UCSD-AML1 (cell line): Measurements from ENCODE around the gene NRAS.

Experiments
- DNase-seq: peaks from one replicate; lab custom pipeline; 2025; ENCODE audit not compliant: unreplicated experiment; lab: John Stamatoyannopoulos, UW

NRAS gene

DNA sequence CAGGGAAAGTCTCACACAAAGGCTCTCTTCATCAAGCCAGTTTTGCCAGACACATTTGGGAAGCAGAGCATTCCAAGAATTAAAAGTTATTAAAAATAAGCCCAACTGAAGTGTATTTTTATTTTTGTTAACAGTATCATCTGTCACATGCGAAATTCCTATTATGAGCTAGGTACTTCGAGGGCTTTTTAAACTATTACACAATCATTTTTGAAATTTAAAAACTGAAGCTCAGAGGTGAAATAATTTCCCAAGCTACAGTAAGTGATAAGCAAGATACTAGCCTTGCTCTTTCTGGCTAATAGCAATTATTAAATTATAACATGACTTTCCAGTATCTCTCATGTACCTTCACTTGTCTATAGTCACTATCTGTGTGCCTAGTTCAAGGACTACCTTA, 12.0 kb upstream of the NRAS start:
- no peak for DNase-seq

DNA sequence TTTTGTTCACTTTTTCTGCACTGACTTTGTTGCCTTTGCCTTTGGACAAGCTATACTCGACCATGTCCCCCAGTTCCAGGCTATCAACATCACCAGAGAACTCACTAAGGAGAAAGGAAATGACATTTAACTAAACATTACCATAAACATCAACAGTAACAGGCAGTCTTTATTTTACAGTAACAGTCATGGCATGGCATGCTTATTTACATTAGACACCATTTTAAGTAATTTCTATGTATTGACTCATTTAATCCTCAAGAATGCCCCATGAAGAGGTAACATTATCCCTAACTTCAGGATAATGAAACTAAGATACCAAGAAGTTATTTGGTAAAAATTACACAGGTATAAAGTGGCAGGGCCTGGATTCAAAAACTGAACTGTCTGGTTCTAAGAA, 8.7 kb upstream of the NRAS start:
- DNase-seq: no peak

DNA sequence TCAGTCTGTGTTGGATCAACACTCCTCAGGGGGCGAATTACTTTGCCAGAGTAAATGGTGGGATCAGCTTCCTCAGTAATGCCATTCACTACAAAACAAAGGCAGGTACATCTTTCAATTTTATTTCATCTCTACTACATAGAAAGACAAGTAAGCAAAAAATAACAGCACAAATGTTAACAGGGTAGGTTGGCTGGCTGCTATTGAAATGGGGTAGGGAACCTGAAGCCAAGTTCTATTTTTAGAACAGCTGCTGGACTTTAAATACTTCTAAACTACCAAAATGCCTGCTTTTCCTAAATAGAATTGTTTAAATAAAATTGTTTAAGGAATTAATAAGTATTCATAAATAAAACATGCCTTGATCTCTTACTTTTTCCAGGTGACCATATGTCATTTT, 7.3 kb upstream of the NRAS start:
- no peak for DNase-seq

DNA sequence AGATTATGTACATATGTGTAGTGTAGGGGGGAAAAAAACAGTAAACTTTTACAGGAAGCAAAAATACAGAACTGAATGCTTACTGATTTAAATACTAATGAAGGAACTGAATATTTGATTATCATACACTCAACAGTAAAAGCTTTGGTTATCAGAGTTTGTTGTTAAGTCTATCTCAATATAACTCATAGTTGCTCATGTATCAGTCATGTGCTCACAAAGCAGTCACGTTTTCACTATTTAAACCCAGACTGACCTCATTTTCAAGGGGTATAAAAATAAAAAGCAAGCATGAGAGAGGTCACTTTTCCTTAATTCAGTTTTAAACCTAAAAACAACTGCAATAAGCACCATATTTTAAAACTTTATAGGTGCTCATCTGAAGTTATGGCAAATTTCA, 6.9 kb upstream of the NRAS start:
- DNase-seq: no peak

DNA sequence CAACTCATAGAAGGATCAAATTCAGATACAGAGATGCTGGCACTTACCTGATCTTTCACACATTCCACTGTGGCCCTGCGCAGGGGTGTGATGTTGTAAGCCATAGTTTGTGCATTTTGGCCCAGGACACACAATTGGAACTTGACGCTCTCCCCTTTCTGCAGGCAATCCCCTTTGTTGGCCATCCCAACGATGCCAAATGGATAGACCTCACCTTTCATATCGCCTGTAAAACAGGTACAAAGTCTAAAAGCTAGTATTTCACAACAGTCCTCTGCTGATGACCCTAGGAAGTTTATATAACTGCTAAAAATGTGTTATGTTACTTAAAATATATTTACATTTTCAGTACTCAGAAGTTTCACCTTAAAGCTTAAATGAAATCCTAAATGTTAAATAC, 3.9 kb upstream of the NRAS start:
- no peak for DNase-seq

DNA sequence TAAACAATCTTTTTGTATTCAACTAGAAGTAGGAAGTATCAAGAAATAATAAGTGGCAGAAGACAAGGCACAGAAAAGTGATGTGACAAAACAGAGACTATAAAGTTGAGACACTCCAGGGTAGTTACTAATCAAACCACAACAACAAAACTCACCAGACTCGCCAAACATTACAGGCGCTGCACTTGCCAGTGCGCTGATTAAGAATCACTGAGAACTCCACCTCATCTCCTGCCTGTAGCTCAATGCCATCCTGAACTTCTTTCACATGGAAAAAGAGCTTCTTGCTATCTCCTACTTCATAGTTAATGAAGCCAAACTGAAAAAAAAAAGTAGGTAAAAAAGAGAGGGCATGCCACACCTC, 2.8 kb upstream of the NRAS start:
- DNase-seq: no peak

DNA sequence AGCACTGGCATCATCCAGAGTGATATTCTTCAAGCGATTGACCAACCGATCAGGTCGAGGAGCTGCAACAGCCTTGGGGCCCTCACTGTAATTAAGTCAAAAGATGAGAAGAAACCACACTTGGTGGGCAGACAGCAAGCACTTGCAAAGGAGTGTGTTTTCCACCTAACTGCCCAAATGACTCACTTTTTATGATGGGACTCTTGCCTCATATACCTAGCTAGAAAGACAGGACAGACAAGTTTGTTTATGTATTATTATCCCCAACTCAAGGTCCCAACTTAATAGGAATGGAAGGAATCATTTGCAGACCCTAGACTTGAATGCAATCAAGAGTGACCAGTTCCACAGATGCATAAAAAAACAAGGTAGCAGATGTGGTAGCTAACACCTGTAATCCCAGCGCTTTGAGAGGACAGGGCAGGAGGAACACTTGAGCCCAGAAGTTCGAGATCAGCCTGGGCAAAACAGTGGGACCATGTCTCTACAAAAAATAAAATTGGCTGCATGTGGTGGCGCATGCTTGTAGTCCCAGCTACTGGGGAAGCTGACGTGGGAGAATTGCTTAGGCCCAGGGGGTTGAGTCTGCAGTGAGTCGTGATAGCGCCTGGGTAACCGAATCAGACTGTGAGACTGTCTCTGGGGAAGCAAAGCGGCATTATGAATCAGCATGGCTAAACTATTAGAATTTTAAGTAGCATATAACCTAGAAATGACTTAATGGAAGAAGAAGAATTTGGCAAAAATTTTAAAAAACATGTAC, 2.3 kb upstream of the NRAS start:
- DNase-seq: no peak

DNA sequence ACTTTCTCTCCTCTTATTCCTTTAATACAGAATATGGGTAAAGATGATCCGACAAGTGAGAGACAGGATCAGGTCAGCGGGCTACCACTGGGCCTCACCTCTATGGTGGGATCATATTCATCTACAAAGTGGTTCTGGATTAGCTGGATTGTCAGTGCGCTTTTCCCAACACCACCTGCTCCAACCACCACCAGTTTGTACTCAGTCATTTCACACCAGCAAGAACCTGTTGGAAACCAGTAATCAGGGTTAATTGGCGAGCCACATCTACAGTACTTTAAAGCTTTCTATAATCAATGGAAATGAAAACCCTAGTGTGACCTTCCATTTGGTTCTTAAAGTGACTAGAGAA, 643 bp downstream of the NRAS start:
- DNase-seq: no peak

DNA sequence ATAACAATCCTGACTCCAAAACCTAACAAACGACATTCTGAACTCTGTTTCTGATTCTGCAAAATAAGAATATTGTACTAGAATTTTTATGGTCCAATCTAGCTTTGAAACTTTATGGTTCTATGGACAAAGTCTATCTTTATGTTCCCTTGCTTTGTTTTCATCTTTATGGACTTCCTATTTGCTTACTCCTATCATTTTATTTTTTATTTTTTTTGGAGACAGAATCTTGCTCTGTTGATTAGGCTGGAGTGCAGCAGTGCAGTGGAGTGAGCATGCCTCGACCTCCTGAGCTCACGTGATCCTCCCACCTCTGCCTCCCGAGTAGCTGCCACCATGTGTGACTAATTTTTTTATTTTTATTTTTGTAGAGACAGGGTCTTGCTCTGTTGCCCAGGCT, 3.6 kb downstream of the NRAS start:
- no peak for DNase-seq

DNA sequence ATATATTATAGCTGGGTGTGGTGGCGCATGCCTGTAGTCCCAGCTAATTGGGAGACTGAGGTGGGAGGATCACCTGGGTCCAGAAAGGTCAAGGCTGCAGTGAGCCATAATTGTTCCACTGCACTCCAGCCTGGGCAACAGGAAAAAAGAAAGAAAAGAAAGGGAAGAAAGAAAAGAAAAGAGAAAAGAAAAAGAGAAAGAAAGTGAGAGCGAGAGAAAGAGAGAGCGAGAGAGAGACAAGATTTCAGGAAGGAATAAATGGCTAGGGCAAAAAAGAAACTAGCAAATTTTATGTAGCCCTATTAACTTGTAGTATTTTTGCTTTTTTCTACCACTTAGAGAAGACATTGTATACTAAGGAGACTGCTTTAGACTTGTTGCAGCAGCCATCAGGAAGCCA, 6.2 kb downstream of the NRAS start:
- DNase-seq: no peak

DNA sequence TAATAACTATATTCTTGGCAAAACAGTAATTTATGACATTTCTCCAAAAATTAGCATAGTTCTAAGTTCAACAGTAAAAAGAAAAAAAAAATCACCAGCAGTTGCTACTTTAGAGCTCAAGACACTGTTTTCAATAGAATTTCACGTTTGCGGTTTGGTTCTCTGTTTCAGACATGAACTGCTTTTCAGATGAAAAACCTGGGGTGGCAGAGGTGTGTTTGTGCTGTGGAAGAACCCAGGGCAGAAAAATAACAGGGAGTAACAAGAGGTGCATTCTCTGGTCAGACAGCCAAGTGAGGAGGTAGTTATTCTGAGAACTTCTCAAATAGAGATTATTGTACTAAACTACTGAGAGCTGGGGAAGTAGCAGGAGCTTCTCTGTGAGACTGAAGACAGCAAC, 9.0 kb downstream of the NRAS start:
- DNase-seq: no peak

DNA sequence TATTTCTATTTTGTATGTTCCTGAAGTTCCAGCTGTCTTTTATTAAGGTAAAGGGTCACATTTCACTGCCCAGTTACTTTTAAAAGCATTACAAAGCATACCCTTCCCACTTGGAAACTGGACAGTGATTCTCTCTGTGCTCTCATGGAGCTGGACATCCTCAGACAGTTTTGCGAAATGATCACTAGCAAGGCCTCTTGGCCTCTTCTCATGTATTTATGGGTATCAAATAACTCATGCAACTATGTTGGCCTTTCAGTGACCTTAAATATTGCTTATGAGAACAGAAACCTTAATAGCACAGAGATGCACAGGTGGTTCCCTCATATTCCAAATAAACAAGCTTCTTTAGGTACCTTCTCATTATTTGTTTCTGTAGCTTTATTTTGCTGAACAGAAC, 13.3 kb downstream of the NRAS start:
- DNase-seq: no peak

DNA sequence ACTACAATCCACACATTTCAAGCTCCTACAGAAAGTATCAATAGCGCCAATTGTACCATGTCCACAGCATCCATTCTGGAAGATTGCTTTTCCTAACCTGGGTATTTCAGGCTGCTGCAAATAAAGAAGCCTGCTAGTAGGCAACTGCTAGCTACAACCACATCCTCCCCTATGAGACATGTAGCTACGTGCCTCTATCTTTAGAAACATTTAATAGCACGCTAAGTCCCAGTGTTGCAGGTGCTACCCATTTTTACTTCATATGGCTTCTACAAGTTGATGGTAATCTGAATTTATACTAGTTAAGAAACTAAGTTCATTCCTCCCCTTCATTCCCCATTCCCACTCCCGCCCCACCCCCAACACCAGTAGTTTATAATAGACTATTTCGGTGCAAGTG, 13.8 kb downstream of the NRAS start:
- no peak for DNase-seq

DNA sequence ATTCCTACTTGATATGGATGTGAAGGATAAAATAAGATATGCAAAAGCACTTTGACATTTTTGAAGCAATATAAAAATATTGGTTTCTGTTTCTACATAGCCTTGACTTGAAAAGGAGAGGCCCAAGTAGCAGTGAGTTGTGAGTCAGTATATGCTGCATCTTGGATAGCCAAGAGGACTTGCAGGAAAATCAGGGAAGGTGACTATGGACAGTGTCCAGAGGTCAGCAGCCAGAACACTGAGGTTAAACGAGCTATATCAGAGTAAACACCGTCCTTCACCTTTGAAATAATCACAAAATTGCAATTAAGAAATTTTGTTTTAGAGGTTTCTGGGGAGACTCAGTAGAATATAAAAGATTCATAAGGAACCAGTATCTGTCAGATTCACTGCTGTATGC, 14.6 kb downstream of the NRAS start:
- DNase-seq: no peak

DNA sequence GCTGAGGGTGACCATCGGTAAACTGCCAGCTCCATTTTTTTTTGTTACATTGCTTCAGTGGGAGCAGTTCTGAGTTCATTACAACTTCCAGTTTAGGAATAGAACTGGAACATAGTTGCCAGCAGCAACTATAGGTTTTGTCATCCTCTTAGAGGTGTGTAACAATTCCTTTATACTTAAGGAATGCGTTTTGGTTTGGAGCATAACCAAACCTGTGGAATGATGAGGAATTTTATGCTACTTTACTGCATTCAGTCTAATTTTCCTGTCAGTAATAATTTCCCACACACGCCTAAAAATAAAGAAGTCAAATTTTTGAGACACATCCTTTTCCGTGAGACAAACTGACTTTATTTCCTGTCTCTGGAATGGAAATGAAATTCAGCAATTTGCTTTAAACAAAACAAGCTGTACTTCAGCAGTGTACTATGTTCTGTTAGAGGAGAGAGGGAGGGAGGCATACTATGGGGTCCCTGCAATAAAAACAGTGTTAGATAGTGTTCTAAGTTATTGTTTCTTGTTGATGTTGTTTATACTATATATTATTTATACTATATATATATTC, 16.5 kb downstream of the NRAS start:
- DNase-seq: no peak

DNA sequence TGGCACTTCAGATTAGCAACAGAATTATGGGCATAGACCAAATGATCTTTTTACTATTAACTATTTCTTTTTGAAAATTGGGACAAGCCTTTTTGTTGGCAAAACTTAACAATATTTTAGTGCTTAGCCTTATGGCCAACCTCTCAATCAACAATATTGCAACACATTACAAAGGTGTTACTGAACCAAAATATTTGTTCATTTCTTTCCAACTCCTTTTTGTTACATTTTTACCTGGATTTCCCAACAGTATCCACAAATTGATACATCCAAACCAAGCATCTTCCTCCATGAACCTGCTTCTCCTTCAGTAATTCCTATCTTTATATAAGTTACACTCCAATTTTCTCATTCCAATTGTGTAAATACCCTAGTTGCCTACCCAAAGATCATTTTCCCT, 19.8 kb downstream of the NRAS start:
- no peak for DNase-seq

DNA sequence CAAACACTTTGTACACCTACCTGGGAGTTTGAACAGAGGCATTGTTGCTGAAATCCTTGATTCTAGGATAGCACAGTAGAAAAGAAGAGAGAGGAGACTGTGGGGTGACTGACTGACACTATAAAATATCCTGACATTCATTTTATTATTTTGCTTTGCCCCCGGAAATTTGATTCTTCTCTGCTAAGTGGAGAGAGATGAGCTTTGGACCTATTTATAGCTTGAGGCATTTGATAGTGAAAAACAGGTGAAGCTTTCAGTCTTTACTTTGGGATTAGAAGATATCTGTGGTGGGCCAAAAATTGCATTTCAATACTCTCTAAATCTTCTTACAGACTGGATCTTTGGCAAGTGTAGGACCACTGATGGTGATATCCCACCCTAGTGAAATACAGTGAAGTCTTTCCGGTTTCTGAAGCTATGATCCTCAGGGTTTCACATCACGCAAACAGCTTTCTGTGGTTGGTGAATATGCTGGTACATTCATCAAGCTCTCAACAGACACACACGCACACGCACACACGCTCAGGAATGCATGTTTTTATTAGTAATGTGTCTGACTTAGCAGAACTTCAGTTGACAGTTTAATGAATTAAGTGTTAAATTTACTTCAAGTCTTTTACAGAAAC, 21.0 kb downstream of the NRAS start, which contains the start of gene AMPD1:
Gene AMPD1, minus strand, starts transcription at position 117 of the 629 bp plus-strand sequence. Its CDS starts 75 bp downstream, at position 42.
- no peak for DNase-seq

DNA sequence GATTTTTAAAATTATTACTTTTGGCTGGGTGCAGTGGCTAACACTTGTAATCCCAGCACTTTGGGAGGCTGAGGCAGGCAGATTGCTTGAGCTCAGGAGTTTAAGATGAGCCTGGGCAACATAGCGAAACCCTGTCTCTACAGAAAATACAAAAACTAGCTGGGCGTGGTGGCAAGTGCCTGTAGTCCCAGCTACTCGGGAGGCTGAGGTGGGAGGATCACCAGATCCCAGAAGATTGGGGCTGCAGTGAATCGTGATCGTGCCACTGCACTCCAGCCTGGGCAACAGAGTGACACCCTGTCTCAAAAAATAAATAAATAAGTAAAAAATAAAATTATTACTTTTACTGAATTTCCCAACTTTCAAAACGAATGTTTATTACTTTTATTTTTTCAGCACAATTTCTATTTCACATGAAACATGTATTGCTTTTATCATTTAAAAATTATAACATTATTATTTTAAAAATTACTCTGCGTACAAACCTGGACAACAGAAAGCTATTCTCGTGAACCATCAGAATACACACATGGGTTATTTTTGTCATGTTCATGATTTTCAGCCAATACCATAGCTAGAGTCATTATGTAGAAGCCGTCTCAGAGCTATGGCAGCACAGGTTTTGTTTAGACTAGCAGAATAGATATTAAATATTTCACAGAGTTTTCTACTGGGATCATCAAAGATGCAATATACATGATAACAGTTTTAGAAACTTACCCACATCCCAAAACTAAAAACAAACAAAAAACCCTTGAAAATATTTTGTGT, 21.8 kb downstream of the NRAS start:
- no peak for DNase-seq

DNA sequence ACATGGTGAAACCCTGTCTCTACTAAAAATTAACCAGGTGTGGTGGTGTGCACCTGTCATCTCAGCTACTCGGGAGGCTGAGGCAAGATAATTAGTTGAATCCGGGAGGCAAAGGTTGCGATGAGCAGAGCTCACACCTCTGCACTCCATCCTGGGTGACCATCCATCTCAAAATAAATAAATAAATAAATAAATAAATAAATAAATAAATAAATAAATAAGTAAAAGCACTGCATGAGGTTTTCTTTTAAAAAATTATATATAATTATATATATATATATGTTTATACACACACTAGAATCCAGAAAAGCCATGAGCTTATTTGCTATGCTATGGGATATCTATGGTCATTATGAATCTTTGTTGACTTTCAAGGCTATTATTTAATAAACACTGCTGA, 23.6 kb downstream of the NRAS start:
- no peak for DNase-seq

DNA sequence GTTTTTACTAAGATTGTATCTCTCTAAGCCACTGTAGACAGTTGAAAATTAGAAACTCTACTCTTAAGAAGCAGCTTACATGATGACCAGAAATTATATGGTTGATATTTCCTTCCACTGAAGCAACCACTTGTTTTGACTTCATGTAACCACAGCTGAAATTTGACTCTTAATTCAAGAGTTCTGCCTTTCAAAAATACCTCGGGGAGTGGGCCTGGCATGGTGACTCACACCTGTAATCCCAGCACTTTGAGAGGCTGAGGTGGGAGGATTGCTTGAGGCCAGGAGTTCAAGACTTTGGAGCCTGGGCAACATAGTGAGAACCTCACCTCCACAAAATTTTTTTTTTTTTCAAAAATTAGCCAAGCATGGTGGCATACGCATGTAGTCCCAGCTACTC, 25.5 kb downstream of the NRAS start:
- DNase-seq: no peak

DNA sequence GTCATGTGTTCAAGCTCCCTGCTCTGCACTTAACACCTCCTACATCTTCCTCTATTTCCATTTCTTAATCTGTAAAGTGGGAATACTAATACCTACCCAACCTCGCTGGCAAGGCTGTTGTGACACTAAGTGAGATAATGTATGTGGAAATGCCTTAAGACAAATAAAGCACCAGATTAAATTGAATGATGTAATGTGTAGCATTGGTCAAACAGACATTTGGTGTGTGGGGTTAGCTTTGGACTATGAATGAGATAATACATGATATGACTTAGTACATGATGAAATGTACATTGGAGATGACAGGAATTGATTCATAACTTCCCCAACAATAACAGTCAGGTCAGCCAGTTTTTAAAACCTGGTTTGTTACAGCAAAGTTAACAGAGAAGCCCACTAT, 26.4 kb downstream of the NRAS start:
- DNase-seq: no peak

DNA sequence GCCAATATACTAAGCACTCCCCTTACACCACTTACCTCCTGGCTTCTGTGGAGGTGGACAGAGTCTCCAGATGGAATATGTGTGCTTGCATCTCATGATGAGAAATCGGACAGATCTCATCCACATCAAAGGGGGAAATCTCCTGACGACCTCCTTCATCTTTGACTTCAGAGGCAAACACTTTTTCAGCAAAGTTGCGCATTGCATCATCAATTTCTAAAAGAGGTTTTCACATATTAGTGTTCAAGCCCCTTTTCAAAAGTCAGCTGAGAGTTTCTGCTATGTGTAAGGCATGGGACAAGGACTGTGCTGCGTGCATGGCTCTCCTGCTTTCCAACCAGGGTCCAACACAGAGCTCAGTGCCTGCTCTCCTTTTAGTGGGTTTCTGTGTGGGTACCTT, 28.0 kb downstream of the NRAS start:
- DNase-seq: no peak
